ENCODE data around the gene HEYL. TPM values are rescaled to one million over a fixed set of nuclear protein-coding genes. Genes with fewer than 3 reads are reported as not detected.

The HEYL gene
- polyA plus RNA-seq, 1 of the 3 experiments (the other 2 are of a cell fraction), result not detected

GRCh38 chr1:39576016-39576657 is 63.3 kb downstream of the HEYL start:
- ChIA-PET POLR2A (interaction anchor here (0.5 to 2.2 kb wide), 6 partner anchors 17 to 378 kb away, joined by 3 to 8 read pairs (median 4); no protein-coding TSS in a partner anchor), CTCF (interaction anchor here (0.6 to 3.0 kb wide), 14 partner anchors 13 to 130 kb away, joined by 3 to 22 read pairs (median 6); no protein-coding TSS in a partner anchor)
- H3K36me3 ChIP-seq (replicated peaks in 1 of 2; ENCODE audit: control insufficient read depth in 1 of 2, insufficient read depth in 2 of 2, low read length in 1 of 2), result peaks cover 31 to 36% of the 10 kb centered on the region in 2 experiments
- no peaks in the 10 kb centered on the region for H3K9me3 ChIP-seq
- peaks cover 55% of the 10 kb centered on the region for H3K79me2 ChIP-seq (ENCODE audit: insufficient read depth)
- H2AFZ ChIP-seq (ENCODE audit: low read depth), result no peak overlapping the region; the same call in 1 of the 2 replicates
- peak overlapping the region; percentile 84 for H3K4me2 ChIP-seq
- H3K4me3 ChIP-seq (ENCODE audit: low read depth in 2 of 2, low read length in 1 of 2), result peak overlapping the region; percentile 75 to 89
- TF ChIP-seq, protein P1, sequence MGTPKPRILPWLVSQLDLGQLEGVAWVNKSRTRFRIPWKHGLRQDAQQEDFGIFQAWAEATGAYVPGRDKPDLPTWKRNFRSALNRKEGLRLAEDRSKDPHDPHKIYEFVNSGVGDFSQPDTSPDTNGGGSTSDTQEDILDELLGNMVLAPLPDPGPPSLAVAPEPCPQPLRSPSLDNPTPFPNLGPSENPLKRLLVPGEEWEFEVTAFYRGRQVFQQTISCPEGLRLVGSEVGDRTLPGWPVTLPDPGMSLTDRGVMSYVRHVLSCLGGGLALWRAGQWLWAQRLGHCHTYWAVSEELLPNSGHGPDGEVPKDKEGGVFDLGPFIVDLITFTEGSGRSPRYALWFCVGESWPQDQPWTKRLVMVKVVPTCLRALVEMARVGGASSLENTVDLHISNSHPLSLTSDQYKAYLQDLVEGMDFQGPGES (IDR thresholded peaks at IDR 0.05; ENCODE audit: low read depth, low read length), result no peak
- TF ChIP-seq SMC3 (IDR thresholded peaks at IDR 0.05; ENCODE audit: low read depth, low read length), result no peak
- no peak for TF ChIP-seq ELF1 (IDR thresholded peaks at IDR 0.05)
- TF ChIP-seq ZBTB33 (IDR thresholded peaks at IDR 0.05; ENCODE audit: borderline replicate concordance, low read depth), result no peak
- no peak for TF ChIP-seq TCF12 (IDR thresholded peaks at IDR 0.05)
- TF ChIP-seq MXI1 (IDR thresholded peaks at IDR 0.05; ENCODE audit: low read depth, low read length), result peak; percentile 8; the same call in 1 of the 2 replicates
- TF ChIP-seq MAX (IDR thresholded peaks at IDR 0.05; ENCODE audit: low read depth), result no peak
- no peak for TF ChIP-seq GABPA (IDR thresholded peaks at IDR 0.05; ENCODE audit: low read depth)
- TF ChIP-seq RXRA (IDR thresholded peaks at IDR 0.05; ENCODE audit: borderline replicate concordance, low read depth), result no peak
- peak overlapping the region; percentile 95 for H3K9ac ChIP-seq
- peaks cover 51% of the 10 kb centered on the region for H4K20me1 ChIP-seq (ENCODE audit: insufficient read depth)
- WGBS (ENCODE audit: low lambda C conversion rate), result under 1% methylated on average over 43 of the region's 87 CpGs
- peaks cover 6% of the 10 kb centered on the region for H3F3A ChIP-seq (replicated peaks; ENCODE audit: insufficient read depth)
- H3K27me3 ChIP-seq (ENCODE audit: insufficient read depth), result no peaks in the 10 kb centered on the region
- peaks cover 14 to 22% of the 10 kb centered on the region in 2 experiments for H3K4me1 ChIP-seq (ENCODE audit: control insufficient read depth in 1 of 2, insufficient read depth in 2 of 2, low read depth in 1 of 2, low read length in 1 of 2)
- H3K9me2 ChIP-seq, result no peaks in the 10 kb centered on the region
- peak overlapping the region; percentile 65 to 74 for H3K27ac ChIP-seq (ENCODE audit: low read depth in 2 of 2, low read length in 1 of 2)
- peak; percentile 76 for DNase-seq

GRCh38 chr1:39575191-39576015 is 64.0 kb downstream of the HEYL start:
- Histone ChIP-seq H3F3A (replicated peaks; ENCODE audit: insufficient read depth) (peaks cover 6% of the 10 kb centered on the region), H3K4me3 (ENCODE audit: low read depth in 2 of 2, low read length in 1 of 2) (peak overlapping the region; percentile 75 to 89), H3K36me3 (replicated peaks in 1 of 2; ENCODE audit: control insufficient read depth in 1 of 2, insufficient read depth in 2 of 2, low read length in 1 of 2) (peaks cover 38 to 41% of the 10 kb centered on the region in 2 experiments), H3K27ac (ENCODE audit: low read depth in 2 of 2, low read length in 1 of 2) (peak overlapping the region; percentile 65 to 74; a peak in 3 of 4 replicates), H3K4me2 (peak overlapping the region; percentile 84), H4K20me1 (ENCODE audit: insufficient read depth) (peaks cover 57% of the 10 kb centered on the region), H3K79me2 (ENCODE audit: insufficient read depth) (peaks cover 62% of the 10 kb centered on the region), H3K9me3 (no peaks in the 10 kb centered on the region), H2AFZ (ENCODE audit: low read depth) (no peak overlapping the region), H3K9me2 (no peaks in the 10 kb centered on the region), H3K27me3 (ENCODE audit: insufficient read depth) (no peaks in the 10 kb centered on the region), H3K9ac (peak overlapping the region; percentile 95), H3K4me1 (ENCODE audit: control insufficient read depth in 1 of 2, insufficient read depth in 2 of 2, low read depth in 1 of 2, low read length in 1 of 2) (peaks cover 14 to 22% of the 10 kb centered on the region in 2 experiments)
- WGBS (ENCODE audit: low lambda C conversion rate), result 13% methylated on average over 20 of the region's 48 CpGs
- ChIA-PET POLR2A (interaction anchor here (0.9 to 2.2 kb wide), 4 partner anchors 16 to 83 kb away, joined by 3 to 8 read pairs (median 4); no protein-coding TSS in a partner anchor), CTCF (interaction anchor here (0.6 to 3.0 kb wide), 12 partner anchors 14 to 131 kb away, joined by 3 to 22 read pairs (median 6); no protein-coding TSS in a partner anchor)
- peak; percentile 76 for DNase-seq
- TF ChIP-seq MXI1 (IDR thresholded peaks at IDR 0.05; ENCODE audit: low read depth, low read length) (peak; percentile 91; the same call in 1 of the 2 replicates), CHD2 (IDR thresholded peaks at IDR 0.05; ENCODE audit: low read length, partially characterized antibody) (no peak), NRF1 (IDR thresholded peaks at IDR 0.05; ENCODE audit: low read depth, low read length) (no peak), GATA2 (CRISPR knock-in tag; IDR thresholded peaks at IDR 0.05) (peak; percentile 67)

Measured in SK-N-SH (cell line).